Peyer's patch (tissue), 4 donors: ENCODE results near the gene PRKCZ. TPM values are rescaled to one million over a fixed set of nuclear protein-coding genes. Genes with fewer than 3 reads are reported as not detected.
A peak's percentile ranks its signal among the peaks of the same experiment; 100 is the strongest.

Experiments used
- DNase-seq, 3 donors: peaks; one replicate each; pipeline ENCODE4 v3.0.0-alpha.2; 2017 to 2019
- H3K27ac ChIP-seq, 4 donors: fragments of 200-600 bp; sonication (generic); one replicate each; pipeline ENCODE4 v1.5.1; 2016 to 2019
- H3K27me3 ChIP-seq, 2 donors: fragments of 200-600 bp; sonication (generic); one replicate each; pipeline ENCODE4 v1.5.1; 2019
- H3K36me3 ChIP-seq, 3 donors: fragments of 200-600 bp; sonication (generic); one replicate each; pipeline ENCODE4 v1.5.1; 2016 to 2019
- H3K4me1 ChIP-seq, 4 donors: fragments of 200-600 bp; sonication (generic); one replicate each; pipeline ENCODE4 v1.5.1; 2016 to 2019
- H3K4me3 ChIP-seq, 4 donors: fragments of 200-600 bp; sonication (generic); 1 replicate in 3 of 4; 2 replicates in 1 of 4; pipeline ENCODE4 v1.5.1; 2016 to 2019; ENCODE audit warnings: mild to moderate bottlenecking in 1 of 4
- H3K9me3 ChIP-seq, 4 donors: fragments of 200-600 bp; sonication (generic); one replicate each; pipeline ENCODE4 v1.5.1; 2016 to 2019; ENCODE audit warnings: mild to moderate bottlenecking in 1 of 4
- POLR2A ChIP-seq, 2 donors: fragments of 450-650 bp; IDR thresholded peaks; one replicate each; pipeline ENCODE4 v1.5.1; 2017; ENCODE audit warnings: antibody characterized with exemption in 2 of 2, mild to moderate bottlenecking in 2 of 2, moderate library complexity in 2 of 2
- total RNA-seq, 4 donors: library from RNA; depleted of rRNA; stranded (reverse); fragments of >200 nt; gene quantifications; one replicate each; pipeline ENCODE4 v1.1.0, GENCODE V29; 2016
- TF ChIP-seq, protein P1 (sequence below), 6 experiments: fragments of 450-650 bp in 4 of 6; fragments of 200-600 bp in 2 of 6; sonication (generic) in 1 of 6; IDR thresholded peaks; one replicate each; pipeline ENCODE4 v1.5.1; 2017 to 2019; ENCODE audit warnings: antibody characterized with exemption in 6 of 6, mild to moderate bottlenecking in 3 of 6, moderate library complexity in 1 of 6

The PRKCZ gene
- total RNA-seq, 4 donors from 2014 or later = 51.2 to 105 (median 93.6) TPM

DNA sequence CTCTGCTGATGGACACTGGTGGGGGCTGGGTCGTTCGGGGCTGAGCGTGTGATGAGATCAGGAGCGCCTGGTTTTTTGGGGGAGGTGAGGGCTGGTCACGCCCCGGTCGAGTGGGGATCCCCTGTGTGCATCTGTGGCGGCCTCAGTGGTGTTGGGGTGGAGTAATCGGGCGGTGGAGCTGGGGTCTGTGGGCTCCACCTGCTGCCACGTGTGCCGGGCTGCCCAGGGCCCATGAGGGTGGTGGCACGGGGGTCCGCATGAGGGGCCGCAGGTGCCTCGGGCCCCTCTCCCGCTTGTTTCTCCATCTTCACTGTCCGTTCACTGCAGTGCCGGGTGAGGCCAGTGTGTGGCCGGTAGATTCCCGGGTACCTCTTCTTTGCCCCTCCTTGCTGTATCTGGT, 17.2 kb downstream of the PRKCZ start:
- DNase-seq = no peak
- H3K9me3 ChIP-seq = no peaks in the 10 kb centered on the region
- TF ChIP-seq, protein P1, sequence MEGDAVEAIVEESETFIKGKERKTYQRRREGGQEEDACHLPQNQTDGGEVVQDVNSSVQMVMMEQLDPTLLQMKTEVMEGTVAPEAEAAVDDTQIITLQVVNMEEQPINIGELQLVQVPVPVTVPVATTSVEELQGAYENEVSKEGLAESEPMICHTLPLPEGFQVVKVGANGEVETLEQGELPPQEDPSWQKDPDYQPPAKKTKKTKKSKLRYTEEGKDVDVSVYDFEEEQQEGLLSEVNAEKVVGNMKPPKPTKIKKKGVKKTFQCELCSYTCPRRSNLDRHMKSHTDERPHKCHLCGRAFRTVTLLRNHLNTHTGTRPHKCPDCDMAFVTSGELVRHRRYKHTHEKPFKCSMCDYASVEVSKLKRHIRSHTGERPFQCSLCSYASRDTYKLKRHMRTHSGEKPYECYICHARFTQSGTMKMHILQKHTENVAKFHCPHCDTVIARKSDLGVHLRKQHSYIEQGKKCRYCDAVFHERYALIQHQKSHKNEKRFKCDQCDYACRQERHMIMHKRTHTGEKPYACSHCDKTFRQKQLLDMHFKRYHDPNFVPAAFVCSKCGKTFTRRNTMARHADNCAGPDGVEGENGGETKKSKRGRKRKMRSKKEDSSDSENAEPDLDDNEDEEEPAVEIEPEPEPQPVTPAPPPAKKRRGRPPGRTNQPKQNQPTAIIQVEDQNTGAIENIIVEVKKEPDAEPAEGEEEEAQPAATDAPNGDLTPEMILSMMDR (IDR thresholded peaks at IDR 0.05) = no peak
- TF ChIP-seq POLR2A (IDR thresholded peaks at IDR 0.05) = no peak
- H3K27me3 ChIP-seq = no peaks in the 10 kb centered on the region
- H3K4me3 ChIP-seq = no peak overlapping the region
- H3K36me3 ChIP-seq = peaks cover 0 to 38% (median 0%) of the 10 kb centered on the region in 3 donors
- no peak overlapping the region for H3K27ac ChIP-seq
- H3K4me1 ChIP-seq = peaks cover 0 to 13% (median 0%) of the 10 kb centered on the region in 4 donors

DNA sequence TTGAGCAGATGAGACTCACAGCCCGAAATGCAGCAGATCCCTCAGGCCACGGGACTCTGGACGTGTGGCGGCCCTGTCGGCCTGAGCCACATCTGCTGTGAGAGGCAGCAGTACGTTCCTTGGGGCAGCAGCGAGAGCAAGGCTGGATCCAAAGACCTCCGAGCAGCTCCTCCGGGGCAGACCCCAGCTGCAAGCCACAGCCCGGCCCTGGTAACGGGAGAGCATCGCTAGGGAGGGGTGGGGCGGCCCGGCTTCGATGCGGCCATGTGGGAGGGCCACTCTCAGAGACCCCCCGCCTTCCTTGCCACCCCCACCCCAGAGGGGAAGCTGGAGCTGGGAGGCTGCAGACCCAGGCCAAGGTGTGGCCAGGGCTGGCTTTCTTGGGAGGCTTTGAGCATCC, 17.8 kb downstream of the PRKCZ start:
- TF ChIP-seq, protein P1 (IDR thresholded peaks at IDR 0.05) = no peak
- no peak for TF ChIP-seq POLR2A (IDR thresholded peaks at IDR 0.05)
- Histone ChIP-seq H3K9me3 (no peaks in the 10 kb centered on the region), H3K36me3 (peaks cover 0 to 38% (median 0%) of the 10 kb centered on the region in 3 donors), H3K4me1 (peaks cover 0 to 19% (median 1%) of the 10 kb centered on the region in 4 donors), H3K27ac (no peak overlapping the region), H3K4me3 (no peak overlapping the region), H3K27me3 (no peaks in the 10 kb centered on the region)
- no peak for DNase-seq

- Histone ChIP-seq H3K27ac (no peak overlapping the region), H3K4me3 (no peak overlapping the region), H3K4me1 (peaks cover 0 to 23% (median 1%) of the 10 kb centered on the region in 4 donors), H3K27me3 (no peaks in the 10 kb centered on the region), H3K9me3 (no peaks in the 10 kb centered on the region), H3K36me3 (peaks cover 0 to 35% (median 0%) of the 10 kb centered on the region in 3 donors)
- no peak for TF ChIP-seq POLR2A (IDR thresholded peaks at IDR 0.05)
- TF ChIP-seq, protein P1 (IDR thresholded peaks at IDR 0.05) = no peak
- no peak for DNase-seq
Measured at GRCh38 chr1:2068951-2069350, 18.7 kb downstream of the PRKCZ start.

DNA sequence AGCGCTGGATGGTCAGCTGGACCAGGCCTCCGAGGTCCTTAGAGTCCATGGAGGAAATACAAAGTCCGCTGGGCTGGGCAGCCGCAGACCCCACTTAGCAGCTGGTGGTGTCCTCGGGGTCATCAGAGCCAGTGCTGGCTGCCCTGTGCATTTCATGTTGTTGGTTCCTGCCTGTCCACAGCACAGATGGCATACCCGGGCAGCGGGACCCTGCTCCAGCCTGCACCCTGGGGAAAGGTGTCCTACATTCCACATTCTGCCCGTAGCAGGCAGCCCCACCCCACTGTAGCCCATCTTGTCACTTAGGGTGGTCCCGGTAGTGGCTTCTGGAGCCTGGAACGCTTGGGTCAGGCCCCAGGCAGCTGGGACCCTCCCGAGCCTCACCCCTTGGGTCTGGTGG, 19.8 kb downstream of the PRKCZ start:
- no peak for DNase-seq
- Histone ChIP-seq H3K27me3 (no peaks in the 10 kb centered on the region), H3K27ac (peak overlapping the region in 1 of 4 donors; percentile 84), H3K4me3 (no peak overlapping the region), H3K9me3 (no peaks in the 10 kb centered on the region), H3K4me1 (peaks cover 0 to 23% (median 1%) of the 10 kb centered on the region in 4 donors), H3K36me3 (peaks cover 0 to 31% (median 0%) of the 10 kb centered on the region in 3 donors)
- TF ChIP-seq, protein P1 (IDR thresholded peaks at IDR 0.05) = no peak

- TF ChIP-seq, protein P1 (IDR thresholded peaks at IDR 0.05) = no peak
- TF ChIP-seq POLR2A (IDR thresholded peaks at IDR 0.05) = no peak
- no peak for DNase-seq
- H3K27me3 ChIP-seq = no peaks in the 10 kb centered on the region
- H3K4me1 ChIP-seq = peaks cover 0 to 23% (median 1%) of the 10 kb centered on the region in 4 donors
- H3K9me3 ChIP-seq = no peaks in the 10 kb centered on the region
- H3K4me3 ChIP-seq = no peak overlapping the region
- peaks cover 0 to 27% (median 0%) of the 10 kb centered on the region in 3 donors for H3K36me3 ChIP-seq
- H3K27ac ChIP-seq = peak overlapping the region in 3 of 4 donors; percentile 53 to 84 (median 82)
Measured at GRCh38 chr1:2070800-2071530, 20.8 kb downstream of the PRKCZ start.
